H9 (cell line): ENCODE data around the gene CFAP97D2. TPM values are rescaled to one million over a fixed set of nuclear protein-coding genes. Genes with fewer than 3 reads are reported as not detected.
A peak's percentile ranks its signal among the peaks of the same experiment; 100 is the strongest.

Experiments
- DNase-seq: peaks from one replicate; pipeline ENCODE4 v3.0.0-alpha.2; 2017
- H2AFZ ChIP-seq: one replicate; pipeline ENCODE4 v1.6.1; 2013; ENCODE audit warnings: mild to moderate bottlenecking, low read length, control low read depth, moderate library complexity
- H2AK5ac ChIP-seq: 2 replicates; pipeline ENCODE4 v1.6.1; 2013; ENCODE audit warnings: low read length, control low read depth, mixed read lengths; ENCODE audit not compliant: insufficient read length
- H2BK120ac ChIP-seq: one replicate; pipeline ENCODE4 v1.6.1; 2013; ENCODE audit warnings: low read depth, mild to moderate bottlenecking, low read length, control low read depth, inconsistent platforms; ENCODE audit not compliant: poor library complexity, severe bottlenecking
- H2BK12ac ChIP-seq: 2 replicates; pipeline ENCODE4 v1.6.1; 2013; ENCODE audit warnings: low read length, control low read depth, mixed read lengths, low read depth; ENCODE audit not compliant: insufficient read length
- H2BK15ac ChIP-seq: 2 replicates; pipeline ENCODE4 v1.6.1; 2013; ENCODE audit warnings: low read depth, low read length, control low read depth
- H2BK20ac ChIP-seq: one replicate; pipeline ENCODE4 v1.6.1; 2013; ENCODE audit warnings: low read depth, mild to moderate bottlenecking, low read length, control low read depth, inconsistent platforms; ENCODE audit not compliant: poor library complexity, severe bottlenecking
- H2BK5ac ChIP-seq: 2 replicates; pipeline ENCODE4 v1.6.1; 2013; ENCODE audit warnings: low read length, control low read depth, mixed read lengths; ENCODE audit not compliant: insufficient read length
- H3K14ac ChIP-seq: 2 replicates; pipeline ENCODE4 v1.6.1; 2013; ENCODE audit warnings: low read length, control low read depth; ENCODE audit not compliant: insufficient read depth
- H3K18ac ChIP-seq: 2 replicates; pipeline ENCODE4 v1.6.1; 2013; ENCODE audit warnings: low read depth, mild to moderate bottlenecking, mixed read lengths, low read length, control low read depth; ENCODE audit not compliant: insufficient read length
- H3K23ac ChIP-seq: 2 replicates; pipeline ENCODE4 v1.6.1; 2013; ENCODE audit warnings: low read length, control low read depth, mixed read lengths, low read depth; ENCODE audit not compliant: insufficient read length
- H3K23me2 ChIP-seq: 2 replicates; pipeline ENCODE4 v1.6.1; 2013; ENCODE audit warnings: low read depth, mild to moderate bottlenecking, mixed read lengths, low read length, control low read depth; ENCODE audit not compliant: insufficient read length, poor library complexity, severe bottlenecking
- H3K27ac ChIP-seq: 2 replicates; pipeline ENCODE4 v1.5.1; 2013; ENCODE audit warnings: low read length, control low read depth, mixed read lengths, low read depth; ENCODE audit not compliant: insufficient read length
- H3K27me3 ChIP-seq: 2 replicates; pipeline ENCODE4 v1.6.1; 2013; ENCODE audit warnings: low read length, control low read depth, inconsistent platforms; ENCODE audit not compliant: insufficient read depth
- H3K4ac ChIP-seq: 2 replicates; pipeline ENCODE4 v1.6.1; 2013; ENCODE audit warnings: low read depth, mild to moderate bottlenecking, control low read depth, inconsistent platforms, low read length, moderate library complexity
- H3K4me1 ChIP-seq: 2 replicates; pipeline ENCODE4 v1.6.1; 2013; ENCODE audit warnings: low read length, control low read depth, inconsistent platforms; ENCODE audit not compliant: insufficient read depth
- H3K4me2 ChIP-seq: 2 replicates; pipeline ENCODE4 v1.6.1; 2013; ENCODE audit warnings: low read length, control low read depth, mixed read lengths; ENCODE audit not compliant: insufficient read length, insufficient read depth
- H3K56ac ChIP-seq: 2 replicates; pipeline ENCODE4 v1.6.1; 2013; ENCODE audit warnings: low read depth, mild to moderate bottlenecking, mixed read lengths, low read length, control low read depth; ENCODE audit not compliant: insufficient read length
- H3K79me1 ChIP-seq: 2 replicates; pipeline ENCODE4 v1.6.1; 2013; ENCODE audit warnings: low read depth, mild to moderate bottlenecking, moderate library complexity, low read length, control low read depth, inconsistent platforms; ENCODE audit not compliant: insufficient read depth, poor library complexity, severe bottlenecking
- H3K79me2 ChIP-seq: 2 replicates; pipeline ENCODE4 v1.6.1; 2013; ENCODE audit warnings: low read length, control low read depth, inconsistent platforms; ENCODE audit not compliant: insufficient read depth
- H3K9ac ChIP-seq: 2 replicates; pipeline ENCODE4 v1.6.1; 2013; ENCODE audit warnings: low read length, control low read depth, mixed read lengths; ENCODE audit not compliant: insufficient read length; ENCODE audit errors: extremely low read depth
- H3K9me3 ChIP-seq: one replicate; pipeline ENCODE4 v1.6.1; 2013; ENCODE audit warnings: low read depth, low read length, inconsistent platforms; ENCODE audit not compliant: control insufficient read depth
- H3T11ph ChIP-seq: one replicate; pipeline ENCODE4 v1.6.1; 2013; ENCODE audit warnings: mild to moderate bottlenecking, low read length, control low read depth, inconsistent platforms
- H4K20me1 ChIP-seq: one replicate; pipeline ENCODE4 v1.6.1; 2013; ENCODE audit not compliant: control insufficient read depth, insufficient read length, insufficient read depth
- H4K5ac ChIP-seq: 2 replicates; pipeline ENCODE4 v1.6.1; 2013; ENCODE audit warnings: low read depth, mild to moderate bottlenecking, mixed read lengths, low read length, control low read depth; ENCODE audit not compliant: insufficient read length
- H4K8ac ChIP-seq: replicated peaks from 2 replicates; pipeline ENCODE4 v1.6.1; 2013; ENCODE audit warnings: low read length, control low read depth, mixed read lengths, low read depth; ENCODE audit not compliant: insufficient read length
- H4K91ac ChIP-seq: 2 replicates; pipeline ENCODE4 v1.6.1; 2013; ENCODE audit warnings: low read depth, mild to moderate bottlenecking, moderate library complexity, mixed read lengths, low read length, control low read depth; ENCODE audit not compliant: insufficient read length
- H3K27ac Mint-ChIP-seq, 3 experiments: 2 replicates in 2 of 3; 3 replicates in 1 of 3; pipeline ENCODE4 v1.8.0; 2020 to 2021; ENCODE audit warnings: mixed read lengths in 3 of 3, mild to moderate bottlenecking in 1 of 3, moderate library complexity in 1 of 3
- H3K27me3 Mint-ChIP-seq: 2 replicates; pipeline ENCODE4 v1.8.0; 2021; ENCODE audit warnings: low read depth, mild to moderate bottlenecking, moderate library complexity, mixed read lengths
- H3K36me3 Mint-ChIP-seq, 3 experiments: 2 replicates in 2 of 3; 3 replicates in 1 of 3; pipeline ENCODE4 v1.8.0; 2020 to 2021; ENCODE audit warnings: low read depth in 3 of 3, mixed read lengths in 3 of 3; ENCODE audit not compliant: insufficient read depth in 1 of 3
- H3K4me1 Mint-ChIP-seq, 2 experiments: 2 replicates each; pipeline ENCODE4 v1.8.0; 2020; ENCODE audit warnings: mixed read lengths in 2 of 2
- H3K4me3 Mint-ChIP-seq, 2 experiments: 2 replicates in 1 of 2; 3 replicates in 1 of 2; pipeline ENCODE4 v1.8.0; 2020 to 2021; ENCODE audit warnings: mild to moderate bottlenecking in 2 of 2, mixed read lengths in 2 of 2, moderate library complexity in 1 of 2
- H3K9me3 Mint-ChIP-seq, 2 experiments: 2 replicates in 1 of 2; 3 replicates in 1 of 2; pipeline ENCODE4 v1.8.0; 2020; ENCODE audit warnings: mild to moderate bottlenecking in 2 of 2, mixed read lengths in 2 of 2, moderate library complexity in 1 of 2
- WGBS: extraction: QIAGEN DNeasy Blood & Tissue Kit; methylation state at CpG from one replicate; pipeline ENCODE4 v1.1.7; 2013; ENCODE audit warnings: missing lambda C conversion rate, low lambda C conversion rate, mixed read lengths; ENCODE audit not compliant: insufficient read length; ENCODE audit errors: extremely low coverage; 5-methylcytosine and 5-hydroxymethylcytosine counted together
- total RNA-seq: library from RNA; stranded (reverse); gene quantifications from 2 replicates; pipeline ENCODE4 v1.2.1, GENCODE V29; 2021
- TF ChIP-seq, protein P1 (sequence below): fragments of 200-600 bp; sonication (generic); conservative IDR thresholded peaks from 3 replicates; pipeline ENCODE4 v1.8.0; 2021; ENCODE audit warnings: antibody characterized with exemption, mild to moderate bottlenecking

Gene CFAP97D2
- total RNA-seq, 1 experiment from 2014 or later, result not detected

DNA sequence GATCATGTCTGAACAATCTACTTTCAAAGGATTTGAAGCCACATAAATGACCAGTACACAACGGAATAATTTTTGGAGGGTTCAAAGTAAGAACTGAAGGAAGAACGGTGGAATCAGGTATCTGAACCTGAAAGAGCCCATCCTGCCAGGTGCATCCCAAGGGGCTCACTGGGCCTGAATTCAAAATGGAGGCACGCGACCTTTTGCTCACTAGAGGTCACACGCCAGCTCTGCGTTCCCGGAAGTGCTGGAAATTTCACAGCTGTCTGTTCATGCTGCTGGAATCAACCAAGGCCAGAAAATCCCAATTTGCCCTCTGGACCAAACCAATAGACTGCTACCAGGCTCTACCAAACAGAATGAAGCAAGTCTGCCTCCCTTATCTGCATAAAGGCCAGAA lies 42.5 kb upstream of the CFAP97D2 start:
- Mint-ChIP-seq H3K27me3 (peaks cover 2% of the 10 kb centered on the region), H3K9me3 (peaks cover 4 to 6% of the 10 kb centered on the region in 2 experiments; a peak in 4 of 5 replicates), H3K4me3 (no peak overlapping the region), H3K36me3 (peaks cover 0 to 8% (median 0%) of the 10 kb centered on the region in 3 experiments; a peak in 3 of 7 replicates), H3K27ac (peak overlapping the region in 2 of 3 experiments; percentile 64 to 87; a peak in 1 of 7 replicates), H3K4me1 (peaks cover 12 to 16% of the 10 kb centered on the region in 2 experiments)
- Histone ChIP-seq H3K9ac (no peak overlapping the region), H4K8ac (no peak overlapping the region), H3T11ph (no peak overlapping the region), H3K4ac (no peak overlapping the region), H2AK5ac (no peak overlapping the region), H4K5ac (no peak overlapping the region), H2BK15ac (no peak overlapping the region), H4K91ac (no peak overlapping the region), H3K4me1 (no peaks in the 10 kb centered on the region; the same call in 1 of the 2 replicates), H2BK20ac (no peak overlapping the region), H3K27ac (no peak overlapping the region), H3K23ac (no peak overlapping the region), H3K79me1 (peaks cover 1% of the 10 kb centered on the region), H3K14ac (no peak overlapping the region), H2BK12ac (no peak overlapping the region), H3K18ac (no peak overlapping the region), H3K27me3 (no peaks in the 10 kb centered on the region), H3K4me2 (no peak overlapping the region), H2BK120ac (no peak overlapping the region), H3K9me3 (no peaks in the 10 kb centered on the region), H2AFZ (no peak overlapping the region), H4K20me1 (no peaks in the 10 kb centered on the region), H3K56ac (no peak overlapping the region), H2BK5ac (no peak overlapping the region), H3K79me2 (no peaks in the 10 kb centered on the region), H3K23me2 (peaks cover 3% of the 10 kb centered on the region)
- DNase-seq, result no peak
- WGBS, result no CpG with 5 or more reads among the region's 7 CpGs
- TF ChIP-seq, protein P1, sequence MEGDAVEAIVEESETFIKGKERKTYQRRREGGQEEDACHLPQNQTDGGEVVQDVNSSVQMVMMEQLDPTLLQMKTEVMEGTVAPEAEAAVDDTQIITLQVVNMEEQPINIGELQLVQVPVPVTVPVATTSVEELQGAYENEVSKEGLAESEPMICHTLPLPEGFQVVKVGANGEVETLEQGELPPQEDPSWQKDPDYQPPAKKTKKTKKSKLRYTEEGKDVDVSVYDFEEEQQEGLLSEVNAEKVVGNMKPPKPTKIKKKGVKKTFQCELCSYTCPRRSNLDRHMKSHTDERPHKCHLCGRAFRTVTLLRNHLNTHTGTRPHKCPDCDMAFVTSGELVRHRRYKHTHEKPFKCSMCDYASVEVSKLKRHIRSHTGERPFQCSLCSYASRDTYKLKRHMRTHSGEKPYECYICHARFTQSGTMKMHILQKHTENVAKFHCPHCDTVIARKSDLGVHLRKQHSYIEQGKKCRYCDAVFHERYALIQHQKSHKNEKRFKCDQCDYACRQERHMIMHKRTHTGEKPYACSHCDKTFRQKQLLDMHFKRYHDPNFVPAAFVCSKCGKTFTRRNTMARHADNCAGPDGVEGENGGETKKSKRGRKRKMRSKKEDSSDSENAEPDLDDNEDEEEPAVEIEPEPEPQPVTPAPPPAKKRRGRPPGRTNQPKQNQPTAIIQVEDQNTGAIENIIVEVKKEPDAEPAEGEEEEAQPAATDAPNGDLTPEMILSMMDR, result no peak
